GM18517 (cell line): ENCODE results near the gene AKAP8L.

Experiments
- ATAC-seq: cut with Tn5 transposase; IDR thresholded peaks from one replicate; pipeline ENCODE4 v1.9.1; 2021; ENCODE audit warnings: mild to moderate bottlenecking, moderate library complexity; ENCODE audit not compliant: unreplicated experiment

The AKAP8L gene

DNA sequence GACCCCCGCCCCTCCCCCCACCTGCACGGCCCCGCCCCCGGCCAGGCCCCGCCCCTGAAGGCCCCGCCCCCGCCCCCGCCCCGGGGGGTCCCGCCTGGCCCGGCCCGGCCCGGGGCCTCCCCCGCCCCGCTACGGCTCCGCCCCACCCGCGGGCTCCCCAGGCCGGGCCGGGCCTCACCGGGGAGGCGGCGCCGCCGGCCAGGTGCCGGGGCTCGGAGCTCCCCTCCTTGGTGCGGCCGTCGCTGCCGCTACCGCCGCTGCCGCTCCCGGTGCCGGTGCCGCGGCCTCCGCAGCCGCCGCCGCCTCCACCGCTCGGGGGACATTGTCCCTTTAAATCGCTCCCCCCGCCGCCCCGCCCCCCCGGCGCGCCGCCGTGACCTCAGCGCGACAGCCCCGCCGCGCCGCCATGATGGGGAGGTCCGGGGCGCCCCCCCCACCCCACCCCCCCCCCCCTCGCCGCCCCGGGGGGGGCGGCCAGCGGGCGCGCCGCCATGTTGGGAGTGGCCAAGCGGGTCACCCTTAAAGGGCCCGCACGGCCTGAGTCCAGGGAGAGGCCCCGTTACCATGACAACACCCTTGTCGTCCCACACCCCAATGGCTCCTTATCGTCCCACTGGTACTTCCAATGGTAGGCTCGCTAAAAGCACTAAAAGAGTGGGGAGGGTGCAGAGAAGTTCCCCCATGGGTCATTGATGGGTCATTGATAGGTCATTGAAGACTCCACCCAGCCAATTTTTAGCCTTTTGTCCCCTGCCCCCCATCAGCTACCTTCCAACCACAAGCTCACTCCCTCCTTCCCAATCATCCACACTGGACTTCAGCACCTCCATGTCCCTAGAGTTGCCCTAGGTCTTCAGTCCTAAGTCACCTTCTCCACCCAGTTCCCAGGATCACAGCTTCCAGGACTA lies 31.1 kb upstream of the AKAP8L start, which contains the start of gene WIZ:
TSS of gene WIZ (minus strand) at position 337 of the 908 bp plus-strand sequence. CDS start 1,649 bp downstream, outside the sequence.
- ATAC-seq: no peak

DNA sequence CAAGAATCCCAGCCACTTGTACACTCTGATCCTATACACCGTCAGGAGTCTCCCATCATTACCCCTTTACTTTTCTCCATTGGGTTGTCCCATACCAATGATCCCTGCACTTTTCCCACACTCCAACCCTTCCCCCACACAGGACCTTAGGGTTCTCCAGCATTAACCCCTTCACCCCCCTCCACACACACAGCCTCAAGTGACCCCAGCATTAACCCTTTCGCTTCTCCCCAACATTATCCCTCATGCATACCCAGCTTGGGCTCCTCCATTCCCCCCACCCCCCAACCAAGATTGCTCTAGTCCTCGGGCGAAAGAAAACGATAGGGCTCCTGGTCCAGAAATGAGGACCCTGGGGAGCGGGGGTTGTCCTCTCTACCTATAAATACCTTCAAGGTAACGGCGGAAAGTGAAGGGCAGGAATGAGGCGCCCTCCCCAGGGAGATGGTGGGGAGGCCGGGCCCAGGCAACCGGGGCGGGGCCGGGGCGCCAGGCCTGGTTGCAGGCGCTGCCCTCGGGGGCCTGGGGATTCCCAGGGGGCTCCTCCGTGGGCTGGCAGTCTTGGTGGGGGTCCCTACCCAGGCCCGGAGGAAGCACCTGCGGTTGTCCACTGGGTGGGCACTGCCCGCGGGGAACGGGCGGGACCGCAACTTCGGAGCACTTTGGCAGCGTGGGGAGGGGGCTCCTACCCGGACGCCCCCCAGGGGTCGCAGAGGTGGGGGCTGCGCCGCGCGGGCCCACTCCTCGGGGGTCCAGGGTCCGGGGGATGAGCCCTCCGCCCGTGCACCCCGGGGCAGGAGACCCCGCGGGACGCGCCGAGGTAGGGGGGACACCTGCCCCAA lies 30.2 kb upstream of the AKAP8L start:
- ATAC-seq: no peak

DNA sequence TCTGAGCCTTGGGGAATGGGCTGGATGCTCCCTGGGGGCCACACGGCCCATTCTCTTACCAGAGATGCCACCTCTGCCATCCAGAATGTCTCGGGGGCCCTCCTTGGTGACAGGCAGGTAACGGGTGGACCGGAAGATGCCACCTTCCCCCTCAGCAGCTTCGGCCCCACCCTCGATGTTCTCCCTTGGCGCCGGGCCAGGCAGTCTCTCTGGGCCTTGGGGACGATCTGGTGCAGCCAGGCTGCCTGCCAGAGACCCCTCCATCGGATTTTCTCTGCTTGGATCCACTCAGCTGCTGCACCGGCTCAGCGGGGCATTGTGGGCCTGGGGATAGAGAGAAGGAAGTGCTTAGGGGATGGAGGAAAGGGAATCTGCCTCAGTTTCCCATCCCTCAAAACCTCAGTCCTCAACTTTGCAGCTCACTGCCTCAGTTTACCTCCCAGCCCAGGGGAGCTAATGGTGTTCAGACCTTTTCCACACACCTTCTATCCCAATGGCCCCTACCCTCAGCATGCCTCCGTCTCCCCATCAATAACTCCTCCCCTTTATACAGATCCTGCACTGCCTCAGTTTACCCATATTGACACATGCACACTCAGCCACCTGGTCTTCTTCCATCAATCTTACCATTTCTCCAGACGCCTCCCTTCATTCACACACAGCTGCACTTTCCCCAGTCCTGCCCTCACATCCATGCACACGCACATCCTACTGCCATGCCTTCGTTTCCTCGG lies 29.4 kb upstream of the AKAP8L start:
- ATAC-seq: no peak

DNA sequence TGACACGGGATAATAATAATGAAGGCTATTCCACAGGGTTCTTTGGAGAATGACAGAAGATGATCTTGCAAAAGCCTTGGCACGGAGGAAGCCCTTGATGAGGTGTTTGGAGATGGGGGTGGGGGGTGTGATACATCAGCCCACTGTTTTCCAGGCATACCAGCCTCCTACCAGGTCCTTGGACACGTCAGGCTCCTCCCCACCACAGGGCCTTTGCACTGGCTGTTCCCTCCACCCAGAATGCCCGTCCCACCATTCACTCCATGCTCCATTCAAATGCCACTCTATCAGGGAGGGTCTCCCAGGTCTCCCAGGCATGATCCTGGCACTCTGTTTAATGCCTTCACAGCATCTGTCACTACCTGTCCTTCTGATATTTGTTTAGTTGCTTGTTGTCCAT lies 28.3 kb upstream of the AKAP8L start:
- ATAC-seq: no peak

DNA sequence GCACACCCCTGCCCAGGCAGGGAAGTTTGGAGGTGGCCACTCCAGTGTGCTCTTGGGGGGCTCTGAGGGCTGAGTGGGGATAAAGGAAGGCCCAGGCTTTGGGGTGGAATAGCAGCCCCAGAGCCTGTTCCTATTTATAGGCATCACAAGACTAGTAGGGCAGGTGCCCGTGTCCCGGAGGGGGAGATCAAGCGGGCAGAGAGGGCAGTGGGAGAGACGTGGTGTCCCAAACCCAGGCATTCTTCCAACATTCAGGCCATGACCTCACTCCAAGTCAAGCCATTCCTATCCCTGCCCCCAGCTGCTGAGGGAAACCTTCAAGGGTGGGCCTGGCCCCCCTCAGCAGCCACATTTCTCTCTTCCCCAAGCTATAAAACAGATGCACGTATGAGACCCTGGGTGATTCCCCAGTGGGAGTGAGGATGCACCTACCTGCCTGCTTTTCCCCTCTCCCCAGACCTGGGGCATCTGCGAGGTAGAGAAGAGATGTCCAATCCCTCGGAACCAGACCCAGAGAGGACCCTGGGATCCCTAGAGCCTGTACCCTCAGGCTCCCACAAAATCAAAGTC lies 27.1 kb upstream of the AKAP8L start:
- ATAC-seq: no peak

DNA sequence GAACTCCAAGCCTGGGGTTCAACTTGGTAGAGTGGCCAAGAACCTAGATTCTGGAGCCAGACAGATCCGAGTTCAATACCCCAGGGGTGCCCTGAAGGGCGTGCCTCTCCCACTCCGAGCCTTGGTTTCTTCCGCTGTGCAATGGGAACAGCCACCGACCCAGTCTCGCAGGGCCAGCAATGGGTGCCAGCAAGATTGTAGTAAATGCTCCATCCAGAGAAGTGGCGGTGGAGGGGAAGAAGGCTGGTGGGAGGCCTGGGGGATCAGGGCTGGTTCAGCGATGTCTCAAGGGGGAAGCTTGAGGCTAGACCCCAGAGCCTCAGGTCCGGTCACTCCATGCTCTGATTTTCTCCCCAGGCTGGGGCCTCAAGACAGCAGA lies 26.4 kb upstream of the AKAP8L start:
- ATAC-seq: no peak

DNA sequence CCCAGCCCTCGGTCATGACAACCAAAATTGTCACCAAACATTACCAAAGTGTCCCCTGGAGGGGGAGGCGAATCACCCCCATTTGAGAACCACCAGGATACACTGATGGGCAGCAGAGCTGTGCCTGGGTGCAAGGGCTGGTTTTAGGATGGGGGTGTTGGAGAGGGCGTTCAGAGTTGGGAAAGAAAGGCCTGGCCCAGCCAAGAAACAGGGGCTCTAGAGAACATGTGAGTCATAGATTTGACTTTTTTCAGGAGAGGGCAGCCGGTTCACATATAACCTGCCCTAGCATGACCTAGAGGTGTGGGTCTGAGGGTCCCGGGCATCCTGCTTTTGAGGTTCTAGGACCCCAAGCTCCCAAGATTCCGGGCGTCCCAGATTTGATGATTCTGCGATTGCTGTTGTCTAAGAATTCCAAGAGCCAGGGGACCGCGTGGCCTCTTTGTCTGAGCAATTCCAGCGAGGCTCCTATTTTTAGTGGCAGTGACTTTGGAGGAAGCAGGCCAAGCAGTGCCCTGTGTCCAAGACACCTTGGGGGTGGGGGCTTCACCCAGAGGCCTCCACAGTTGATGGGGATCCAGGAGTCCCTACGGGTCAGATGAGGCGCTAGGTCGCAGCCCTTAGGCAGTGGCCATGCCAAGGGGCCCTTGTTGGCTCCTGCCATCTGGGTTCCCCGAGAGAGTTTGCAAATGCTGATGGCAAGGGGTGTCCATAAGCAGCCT lies 25.9 kb upstream of the AKAP8L start:
- ATAC-seq: no peak

DNA sequence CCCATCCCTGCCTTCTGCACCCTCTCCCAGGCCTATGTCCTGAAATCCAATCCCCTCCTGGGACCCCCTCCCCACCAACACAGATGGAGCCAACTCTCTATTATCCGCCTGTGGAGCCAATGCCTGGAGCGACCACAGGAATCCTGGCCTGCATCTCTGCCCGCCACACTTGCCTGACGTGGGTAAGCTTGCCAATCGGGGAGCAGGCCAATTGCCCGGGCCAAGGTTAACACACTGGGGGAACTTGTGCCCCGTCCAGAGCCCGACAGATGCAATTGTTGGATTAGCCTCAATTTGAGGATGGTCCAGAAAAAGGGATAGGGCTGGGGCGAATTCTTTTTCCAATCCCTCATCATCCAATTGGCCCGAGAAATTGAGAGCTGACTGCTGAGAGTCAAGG lies 25.1 kb upstream of the AKAP8L start:
- ATAC-seq: no peak

DNA sequence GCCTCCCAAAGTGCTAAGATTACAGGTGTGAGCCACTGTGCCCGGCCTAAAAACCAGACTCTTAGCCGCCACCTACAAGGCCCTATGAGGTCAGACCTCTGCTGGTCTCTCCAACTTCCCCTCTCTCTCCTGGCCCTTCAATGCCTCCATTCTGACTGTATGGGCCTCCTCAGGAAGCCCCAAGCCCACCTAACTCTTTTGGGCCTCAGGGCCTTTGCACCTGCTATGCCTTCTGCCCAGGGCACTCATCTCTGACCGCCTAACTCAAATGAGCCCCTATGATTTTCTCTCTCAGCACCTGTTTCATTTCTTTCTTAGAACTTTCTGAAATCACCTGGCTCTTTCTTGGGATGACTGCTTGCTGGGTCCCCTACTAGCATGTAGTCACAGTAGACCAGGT lies 24.5 kb upstream of the AKAP8L start:
- no peak for ATAC-seq

DNA sequence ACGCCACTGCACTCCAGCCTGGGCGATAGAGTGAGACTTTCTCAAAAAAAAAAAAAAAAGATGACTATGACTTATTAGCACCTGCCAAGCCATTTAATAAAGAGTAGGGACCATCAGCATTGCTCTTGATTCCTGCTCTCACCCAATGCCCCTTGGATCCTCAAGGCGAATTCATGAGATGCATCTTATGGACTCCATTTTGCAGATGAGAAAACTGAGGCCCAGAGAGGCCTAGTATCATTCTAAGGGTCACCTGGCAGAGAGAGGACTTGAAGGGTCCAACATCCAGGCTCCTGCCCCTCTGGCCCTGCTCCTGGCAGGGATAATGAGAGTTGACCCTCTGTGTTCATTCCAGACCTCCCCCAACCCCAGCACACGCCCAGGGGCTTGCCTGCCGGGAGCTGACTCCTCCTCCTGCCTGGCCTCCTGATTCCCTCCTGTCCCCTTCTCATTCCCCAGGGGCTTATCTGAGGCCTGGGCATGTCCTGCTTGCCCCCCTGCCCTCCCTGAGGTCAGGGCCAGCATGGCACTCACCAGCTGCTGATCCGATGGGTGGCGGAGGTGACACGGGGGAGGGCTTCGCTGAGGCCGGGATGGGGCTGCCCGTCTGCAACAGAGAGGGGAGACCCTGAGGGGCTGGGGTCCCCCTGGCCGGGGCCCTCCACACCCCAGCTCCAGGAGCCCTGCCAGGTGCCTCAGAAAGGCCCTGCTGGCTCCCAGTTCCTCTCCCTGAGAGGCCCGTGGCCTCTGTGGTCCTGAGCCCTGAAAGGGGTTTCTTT lies 23.5 kb upstream of the AKAP8L start:
- ATAC-seq: no peak

DNA sequence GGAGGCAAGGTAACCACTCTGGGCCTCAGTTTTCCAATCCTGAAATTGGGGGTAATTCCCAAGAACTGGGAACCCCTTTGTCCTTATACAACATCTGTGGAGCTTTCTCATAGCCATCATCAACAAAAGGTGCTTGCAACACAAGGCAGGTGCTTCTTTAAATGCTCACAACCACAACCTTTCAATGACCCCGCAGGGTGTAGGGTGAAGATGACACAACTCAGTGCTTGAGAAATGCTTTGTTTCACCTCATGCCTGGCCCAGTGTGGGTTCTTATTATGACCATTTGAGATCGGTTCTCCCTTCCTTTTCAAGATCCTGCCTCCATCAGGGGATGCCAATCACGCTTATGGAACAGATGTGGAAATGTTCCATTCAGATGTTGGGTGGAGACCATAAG lies 22.5 kb upstream of the AKAP8L start:
- ATAC-seq: no peak

DNA sequence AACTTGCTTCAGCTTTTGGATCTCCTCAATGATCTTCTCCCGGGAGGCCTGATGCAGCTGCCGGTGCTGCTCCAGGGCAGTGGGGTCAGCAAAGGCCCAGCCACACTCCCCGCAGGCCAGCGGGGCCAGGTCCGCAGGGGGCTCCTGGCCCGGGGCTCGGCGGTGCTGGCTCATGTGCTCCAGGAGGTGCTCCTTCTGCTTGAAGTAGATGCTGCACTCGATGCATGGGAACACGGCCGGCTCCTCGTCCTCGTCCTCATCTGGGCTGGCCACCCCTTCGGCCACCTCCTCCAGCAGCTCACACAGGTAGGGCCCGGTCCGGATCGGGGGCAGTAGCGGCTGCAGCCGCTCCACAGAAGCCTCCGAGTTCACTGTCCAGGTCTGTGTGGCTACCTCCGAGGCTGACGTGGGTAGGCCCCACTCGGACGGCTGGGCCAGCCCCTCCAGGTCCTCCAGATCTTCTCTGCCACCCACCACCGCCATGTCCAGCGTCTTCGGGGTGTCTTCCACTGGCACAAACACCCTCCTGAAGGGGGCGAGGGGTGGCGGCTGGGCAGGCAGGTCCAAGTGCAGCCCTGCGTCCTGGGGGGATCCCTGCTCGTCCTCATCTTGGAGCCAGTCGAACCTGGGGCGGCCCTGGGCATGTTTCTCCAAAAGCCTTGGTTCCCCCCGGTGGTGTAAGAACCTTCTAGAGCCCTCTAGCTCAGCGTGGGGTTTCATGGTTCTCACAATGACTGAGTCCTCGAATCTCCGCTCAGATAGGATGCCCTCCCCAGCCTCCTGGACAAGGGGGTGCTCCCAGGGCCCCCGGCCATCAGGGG lies 21.2 kb upstream of the AKAP8L start:
- no peak for ATAC-seq

DNA sequence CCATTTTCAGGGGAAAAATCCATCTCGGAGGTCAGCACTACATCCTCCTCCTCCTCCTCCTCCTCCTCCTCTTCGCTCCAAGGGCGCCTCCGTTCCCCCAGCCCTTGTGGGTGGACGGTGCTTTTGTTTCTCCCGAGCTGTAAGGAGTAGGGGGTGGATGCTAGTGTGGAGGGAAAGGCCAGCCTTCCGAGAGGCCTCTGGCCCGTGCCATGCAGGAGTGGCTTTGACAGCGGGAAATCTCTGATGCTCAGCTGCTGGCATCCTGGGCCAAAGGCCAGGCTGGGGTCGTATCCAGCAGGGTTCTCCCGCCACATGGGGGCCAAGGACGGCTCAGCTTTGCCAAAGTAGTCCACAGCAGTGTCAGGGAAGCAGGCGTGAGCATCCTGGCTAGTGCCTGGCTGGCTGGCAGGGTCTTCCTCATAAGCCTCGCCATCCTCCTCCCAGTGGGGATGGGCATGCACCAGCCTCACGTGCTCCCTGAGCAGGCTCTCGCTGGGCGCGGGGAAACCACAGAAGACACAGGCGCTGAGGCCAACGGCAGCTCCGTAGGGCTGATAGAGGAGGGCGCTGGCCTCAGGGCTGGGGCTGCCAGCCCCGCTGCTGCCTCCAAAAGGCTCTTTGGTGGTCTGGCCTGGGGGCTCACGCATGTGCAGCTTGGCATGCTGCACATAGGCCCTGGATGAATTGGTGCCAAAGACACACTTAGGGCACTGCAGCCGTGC lies 20.5 kb upstream of the AKAP8L start:
- no peak for ATAC-seq

DNA sequence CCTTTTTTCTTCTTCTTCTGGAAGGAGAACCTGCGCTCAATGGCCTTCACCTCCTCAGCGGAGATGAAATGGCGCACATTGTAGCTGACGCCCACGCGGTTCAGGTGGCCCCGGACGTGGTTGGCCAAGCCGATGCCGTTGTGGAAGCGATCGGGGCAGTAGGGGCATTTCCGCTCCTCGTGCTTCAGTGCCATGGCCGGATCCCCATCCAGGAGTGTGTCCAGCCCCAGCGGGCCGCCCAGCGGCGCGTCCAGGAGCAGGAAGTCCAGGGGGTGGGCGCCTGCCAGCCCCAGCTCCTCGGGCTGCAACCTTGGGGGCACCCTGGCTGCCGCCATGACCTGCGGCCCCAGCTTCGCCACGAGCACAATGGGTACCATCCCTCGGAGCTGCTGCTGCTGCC lies 19.8 kb upstream of the AKAP8L start:
- ATAC-seq: no peak

DNA sequence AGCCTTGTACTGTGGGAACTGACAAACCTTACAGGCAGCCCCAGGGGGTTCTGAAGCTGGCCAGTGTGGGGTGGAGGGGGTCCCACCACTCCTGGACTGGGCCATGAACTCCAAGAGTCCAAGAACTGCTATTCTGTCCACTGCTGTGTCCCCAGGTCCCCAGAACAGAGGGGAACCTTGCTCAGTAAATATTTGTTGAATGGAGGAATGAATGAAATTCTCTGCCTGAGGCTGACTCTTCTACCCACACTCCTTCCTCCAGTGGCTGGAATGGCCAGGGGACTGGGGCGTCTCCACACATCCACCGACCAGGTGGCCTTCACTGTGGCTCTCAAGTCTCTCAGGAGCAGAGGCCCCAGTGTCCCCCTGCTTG lies 19.3 kb upstream of the AKAP8L start:
- no peak for ATAC-seq

DNA sequence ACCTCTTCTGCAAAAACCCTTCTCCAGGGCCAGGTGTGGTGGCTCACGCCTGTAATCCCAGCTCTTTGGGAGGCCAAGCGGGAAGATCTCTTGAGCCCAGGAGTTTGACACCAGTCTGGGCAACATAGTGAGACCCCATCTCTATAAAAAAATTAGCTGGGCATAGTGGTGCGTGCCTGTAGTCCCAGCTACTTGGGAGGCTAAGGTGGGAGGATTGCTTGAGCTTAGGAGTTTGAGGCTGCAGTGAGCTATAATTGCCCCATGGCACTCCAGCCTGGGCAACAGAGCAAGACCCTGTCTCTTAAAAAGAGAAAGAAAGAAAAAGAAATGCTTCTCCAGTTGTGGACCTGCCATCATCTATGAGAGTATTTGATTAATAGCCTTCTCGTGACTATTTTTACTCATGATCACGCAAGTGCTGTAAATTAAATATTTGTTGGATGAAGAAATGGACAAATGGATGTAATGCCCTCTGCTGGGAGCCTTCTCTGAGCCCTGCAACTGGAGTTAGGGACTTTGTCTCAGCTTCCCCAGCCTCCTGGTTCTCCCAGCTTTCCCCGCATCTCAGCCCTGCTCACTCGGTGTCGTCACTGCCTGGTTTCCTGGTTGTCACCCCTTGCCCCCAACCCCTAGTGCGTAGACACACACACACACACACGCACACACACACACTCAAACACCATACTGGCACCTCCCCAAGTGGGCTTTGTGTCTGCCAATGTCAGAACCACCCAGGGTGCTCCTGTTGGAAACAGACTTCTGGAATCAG lies 18.8 kb upstream of the AKAP8L start:
- ATAC-seq: no peak

DNA sequence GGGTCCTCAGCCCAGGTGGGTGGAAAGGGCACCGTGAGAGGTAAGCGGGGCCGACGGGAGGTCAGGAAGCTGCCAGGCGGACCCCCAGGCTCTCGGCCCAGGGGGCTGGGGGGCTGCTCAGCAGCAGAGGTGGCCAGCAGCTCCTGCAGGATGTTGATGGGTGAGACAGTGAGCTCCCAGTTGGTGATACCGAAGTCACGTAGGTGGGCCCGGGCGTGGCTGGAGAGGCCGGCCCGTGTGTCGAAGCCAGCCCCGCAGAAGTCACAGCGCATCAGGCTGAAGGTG lies 18.0 kb upstream of the AKAP8L start:
- ATAC-seq: no peak
